SU-DHL-6 (cell line): ENCODE measurements around the gene IQCN.

Source experiments
- H2AFZ ChIP-seq: fragments of 200-600 bp; sonication (generic); 2 replicates; pipeline ENCODE4 v1.6.1; 2014; ENCODE audit warnings: low read depth, mild to moderate bottlenecking, moderate library complexity, mixed read lengths, antibody characterized with exemption, low read length; ENCODE audit not compliant: severe bottlenecking
- H3F3A ChIP-seq: fragments of 200-600 bp; shearing (Covaris generic); 2 replicates; pipeline ENCODE4 v1.6.0; 2016; ENCODE audit warnings: antibody characterized with exemption, mild to moderate bottlenecking; ENCODE audit not compliant: insufficient read depth
- H3K27ac ChIP-seq: fragments of 200-600 bp; sonication (generic); 2 replicates; pipeline ENCODE4 v1.5.1; 2016; ENCODE audit warnings: low read depth, mild to moderate bottlenecking, low read length, moderate library complexity, mixed read lengths
- H3K27me3 ChIP-seq: fragments of 200-600 bp; sonication (generic), shearing (Covaris generic); 2 replicates; pipeline ENCODE4 v1.6.0; 2014; ENCODE audit warnings: mild to moderate bottlenecking, low read length
- H3K36me3 ChIP-seq: fragments of 200-600 bp; sonication (generic); 2 replicates; pipeline ENCODE4 v1.6.1; 2014; ENCODE audit warnings: mild to moderate bottlenecking, low read length, mixed read lengths
- H3K4me2 ChIP-seq: fragments of 300-600, 200-600 bp; shearing (Covaris generic), sonication (generic); 2 replicates; pipeline ENCODE4 v1.6.0; 2014; ENCODE audit warnings: low read length, low read depth, mild to moderate bottlenecking; ENCODE audit not compliant: poor library complexity, severe bottlenecking
- H3K4me3 ChIP-seq: fragments of 200-600 bp; sonication (generic); 2 replicates; pipeline ENCODE4 v1.5.1; 2014; ENCODE audit warnings: antibody characterized with exemption, low read length, mild to moderate bottlenecking, mixed read lengths; ENCODE audit not compliant: insufficient read depth, poor library complexity, severe bottlenecking
- H3K79me2 ChIP-seq: fragments of 200-600 bp; sonication (generic); 2 replicates; pipeline ENCODE4 v1.6.1; 2014; ENCODE audit warnings: mild to moderate bottlenecking, low read length, moderate library complexity; ENCODE audit not compliant: insufficient read depth
- H3K9ac ChIP-seq: fragments of 200-600 bp; sonication (generic); 2 replicates; pipeline ENCODE4 v1.7.0; 2014; ENCODE audit warnings: mild to moderate bottlenecking, low read length
- H3K9me2 ChIP-seq: fragments of 200-600 bp; sonication (generic); replicated peaks from 2 replicates; pipeline ENCODE4 v1.6.1; 2014; ENCODE audit warnings: low read length; ENCODE audit not compliant: insufficient read depth
- H3K9me3 ChIP-seq: fragments of 200-600 bp; sonication (generic); 2 replicates; pipeline ENCODE4 v1.6.1; 2014; ENCODE audit warnings: low read length, mixed read lengths; ENCODE audit not compliant: insufficient read depth
- H4K20me1 ChIP-seq: fragments of 200-600 bp; sonication (generic); 2 replicates; pipeline ENCODE4 v1.6.1; 2014; ENCODE audit warnings: low read depth, mild to moderate bottlenecking, antibody characterized with exemption, low read length, moderate library complexity, mixed read lengths
- EZH2phosphoT487 ChIP-seq: fragments of 200-600 bp; sonication (generic), shearing (Covaris generic); conservative IDR thresholded peaks from 2 replicates; pipeline ENCODE4 v1.6.1; 2018; ENCODE audit warnings: mild to moderate bottlenecking, antibody characterized with exemption, low read length, moderate library complexity, mixed read lengths
- TF ChIP-seq, protein P1 (sequence below): fragments of 200-600 bp; sonication (generic); IDR thresholded peaks from one replicate; pipeline ENCODE4 v1.5.1; 2017; ENCODE audit warnings: antibody characterized with exemption, mild to moderate bottlenecking, low read length, moderate library complexity; ENCODE audit not compliant: insufficient read depth, poor library complexity, severe bottlenecking

IQCN gene

DNA sequence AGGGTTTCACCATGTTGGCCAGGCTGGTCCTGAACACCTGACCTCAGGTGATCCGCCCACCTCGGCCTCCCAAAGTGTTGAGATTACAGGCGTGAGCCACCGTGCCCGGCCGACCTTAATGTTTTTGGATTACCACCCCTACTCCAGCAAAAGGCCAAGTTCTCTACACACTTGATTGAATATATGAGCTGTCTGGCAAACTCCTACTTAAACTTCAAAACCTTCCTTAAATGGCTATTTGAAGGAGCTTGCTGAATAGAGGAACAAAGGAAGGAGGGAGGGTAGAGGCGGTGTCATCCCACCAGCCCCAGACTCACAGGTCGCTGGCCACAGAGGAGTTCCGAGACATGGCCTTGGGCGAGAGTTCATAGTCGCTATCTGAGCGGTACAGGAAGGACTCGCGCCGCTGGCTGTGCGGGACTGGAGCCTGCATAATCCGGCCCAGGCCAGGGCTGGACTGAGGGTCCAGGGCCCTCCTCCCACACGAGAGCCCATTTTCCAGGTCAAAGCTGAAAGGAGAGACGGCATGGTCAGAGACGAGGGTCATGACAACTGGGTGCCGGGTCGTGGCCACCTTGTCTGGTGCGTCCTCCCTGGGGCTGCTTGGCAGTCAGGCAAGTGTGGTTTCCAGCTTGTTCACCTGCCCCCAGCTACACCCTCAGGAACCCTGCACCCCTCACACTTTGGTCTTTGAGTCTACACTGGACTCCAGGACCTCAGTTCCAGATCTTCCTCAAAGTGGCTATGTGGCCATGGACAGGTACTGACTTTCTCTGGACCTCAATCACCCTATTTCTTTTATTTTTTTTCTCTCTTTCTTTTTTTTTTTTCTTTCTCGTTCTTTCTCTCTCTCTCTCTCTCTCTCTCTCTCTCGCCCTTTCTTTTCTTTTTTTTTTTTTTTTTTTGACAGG, 52.2 kb downstream of the IQCN start:
- H3K27me3 ChIP-seq, result no peaks in the 10 kb centered on the region

GRCh38 chr19:18220632-18221275, 53.5 kb downstream of the IQCN start:
- Histone ChIP-seq H3K27ac (no peak overlapping the region), H3K9ac (no peak overlapping the region), H4K20me1 (no peaks in the 10 kb centered on the region), H3K4me3 (no peak overlapping the region), H3F3A (0 out of 2 replicates have a peak, but pooled peaks cover 6% of the 10 kb centered on the region), H3K36me3 (no peaks in the 10 kb centered on the region), H3K79me2 (no peaks in the 10 kb centered on the region), H2AFZ (no peak overlapping the region), H3K9me3 (no peaks in the 10 kb centered on the region), H3K9me2 (no peaks in the 10 kb centered on the region), H3K27me3 (no peaks in the 10 kb centered on the region), H3K4me2 (no peak overlapping the region)
- TF ChIP-seq, protein P1, sequence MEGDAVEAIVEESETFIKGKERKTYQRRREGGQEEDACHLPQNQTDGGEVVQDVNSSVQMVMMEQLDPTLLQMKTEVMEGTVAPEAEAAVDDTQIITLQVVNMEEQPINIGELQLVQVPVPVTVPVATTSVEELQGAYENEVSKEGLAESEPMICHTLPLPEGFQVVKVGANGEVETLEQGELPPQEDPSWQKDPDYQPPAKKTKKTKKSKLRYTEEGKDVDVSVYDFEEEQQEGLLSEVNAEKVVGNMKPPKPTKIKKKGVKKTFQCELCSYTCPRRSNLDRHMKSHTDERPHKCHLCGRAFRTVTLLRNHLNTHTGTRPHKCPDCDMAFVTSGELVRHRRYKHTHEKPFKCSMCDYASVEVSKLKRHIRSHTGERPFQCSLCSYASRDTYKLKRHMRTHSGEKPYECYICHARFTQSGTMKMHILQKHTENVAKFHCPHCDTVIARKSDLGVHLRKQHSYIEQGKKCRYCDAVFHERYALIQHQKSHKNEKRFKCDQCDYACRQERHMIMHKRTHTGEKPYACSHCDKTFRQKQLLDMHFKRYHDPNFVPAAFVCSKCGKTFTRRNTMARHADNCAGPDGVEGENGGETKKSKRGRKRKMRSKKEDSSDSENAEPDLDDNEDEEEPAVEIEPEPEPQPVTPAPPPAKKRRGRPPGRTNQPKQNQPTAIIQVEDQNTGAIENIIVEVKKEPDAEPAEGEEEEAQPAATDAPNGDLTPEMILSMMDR, result no peak
- no peak for TF ChIP-seq EZH2phosphoT487

More for the DNA sequence above, 52.2 kb downstream of the IQCN start:
- no peak overlapping the region for H3K4me3 ChIP-seq
- no peak overlapping the region for H3K4me2 ChIP-seq
- no peaks in the 10 kb centered on the region for H3K79me2 ChIP-seq
- no peaks in the 10 kb centered on the region for H4K20me1 ChIP-seq
- no peaks in the 10 kb centered on the region for H3K9me3 ChIP-seq
- no peak overlapping the region for H3K9ac ChIP-seq
- TF ChIP-seq, protein P1, result no peak
- TF ChIP-seq EZH2phosphoT487, result no peak
- H3K9me2 ChIP-seq, result no peaks in the 10 kb centered on the region
- H3K36me3 ChIP-seq, result no peaks in the 10 kb centered on the region
- H3K27ac ChIP-seq, result no peak overlapping the region
- 0 out of 2 replicates have a peak, but pooled peaks cover 6% of the 10 kb centered on the region for H3F3A ChIP-seq
- H2AFZ ChIP-seq, result no peak overlapping the region

DNA sequence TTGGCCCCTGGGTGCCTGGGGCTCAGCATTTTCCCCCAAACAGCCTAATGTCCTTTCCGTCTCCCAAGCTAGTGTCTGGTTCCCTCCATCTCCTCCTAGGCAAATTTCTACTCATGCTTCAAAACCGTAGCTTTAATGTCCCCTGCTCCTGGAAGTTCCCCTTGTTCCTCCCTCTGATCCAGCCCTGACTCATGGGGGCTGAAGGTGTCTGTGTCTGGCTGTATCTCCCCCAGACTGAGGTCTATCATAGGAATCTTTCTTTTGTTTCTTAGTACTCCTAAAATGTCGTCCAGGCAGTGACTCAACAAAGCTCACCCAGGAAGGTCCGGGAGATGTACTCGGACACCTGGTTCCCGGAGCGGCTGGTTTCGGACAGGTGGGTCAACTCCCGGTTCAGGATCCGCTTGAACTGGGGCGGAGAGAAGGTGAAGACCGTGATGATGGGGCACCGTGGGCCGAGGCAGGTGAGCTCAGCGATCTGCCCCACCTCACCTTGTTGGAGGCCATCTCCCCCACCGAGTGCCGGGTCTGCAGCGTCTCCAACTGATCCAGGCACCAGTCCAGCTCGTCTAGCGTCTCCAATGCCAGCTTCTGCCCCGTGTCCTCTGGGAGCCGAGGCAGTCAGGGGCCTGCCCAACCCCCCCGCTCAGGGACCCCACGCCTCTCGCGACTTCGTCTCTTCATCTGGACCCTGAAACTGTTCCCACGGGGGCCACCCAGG, 54.2 kb downstream of the IQCN start:
- Histone ChIP-seq H3K79me2 (no peaks in the 10 kb centered on the region), H2AFZ (no peak overlapping the region), H3K27me3 (no peaks in the 10 kb centered on the region), H3K27ac (no peak overlapping the region), H3K4me3 (no peak overlapping the region), H3K4me2 (no peak overlapping the region), H3K9ac (no peak overlapping the region), H3K9me2 (no peaks in the 10 kb centered on the region), H3F3A (0 out of 2 replicates have a peak, but pooled peaks cover 6% of the 10 kb centered on the region), H4K20me1 (no peaks in the 10 kb centered on the region), H3K9me3 (no peaks in the 10 kb centered on the region), H3K36me3 (no peaks in the 10 kb centered on the region)
- no peak for TF ChIP-seq EZH2phosphoT487
- TF ChIP-seq, protein P1, result no peak
